HepG2 (cell line): Measurements from ENCODE around the gene PDE4D. TPM values are rescaled to one million over a fixed set of nuclear protein-coding genes. Genes with fewer than 3 reads are reported as not detected.

ENCODE experiments used
- AHDC1 ChIP-seq: sonication (generic); formaldehyde crosslinking; IDR thresholded peaks from 2 replicates; pipeline ENCODE4 v1.5.1; 2020; ENCODE audit warnings: mild to moderate bottlenecking, missing genetic modification reagents, borderline replicate concordance
- BHLHE40 ChIP-seq: IDR thresholded peaks from 2 replicates; pipeline ENCODE4 v1.6.1; 2011; ENCODE audit warnings: low read length, improper control_type of control experiment
- GATAD1 ChIP-seq: IDR thresholded peaks from 2 replicates; pipeline ENCODE4 v1.6.1; 2016; ENCODE audit warnings: missing genetic modification reagents, missing compliant biosample characterization
- MED1 ChIP-seq: sonication (generic); formaldehyde crosslinking; IDR thresholded peaks from 2 replicates; pipeline ENCODE4 v1.4.0; 2020; ENCODE audit warnings: missing genetic modification reagents
- MIXL1 ChIP-seq: IDR thresholded peaks from 2 replicates; pipeline ENCODE4 v1.6.1; 2016
- RAD21 ChIP-seq: fragments of 450-650 bp; formaldehyde crosslinking; IDR thresholded peaks from 2 replicates; pipeline ENCODE4 v1.5.0; 2020; ENCODE audit warnings: mild to moderate bottlenecking
- THRA ChIP-seq: sonication (generic); formaldehyde crosslinking; IDR thresholded peaks from 2 replicates; pipeline ENCODE4 v1.4.0; 2020; ENCODE audit warnings: missing genetic modification reagents, borderline replicate concordance
- ZHX1 ChIP-seq: sonication (generic); formaldehyde crosslinking; IDR thresholded peaks from 2 replicates; pipeline ENCODE4 v1.8.1; 2022; ENCODE audit warnings: low read depth, mild to moderate bottlenecking, missing genetic modification reagents
- ZNF33A ChIP-seq: sonication (generic); formaldehyde crosslinking; IDR thresholded peaks from 2 replicates; pipeline ENCODE4 v1.5.1; 2020; ENCODE audit warnings: missing genetic modification reagents, mild to moderate bottlenecking, moderate library complexity, borderline replicate concordance
- ZNF576 ChIP-seq: sonication (generic); formaldehyde crosslinking; IDR thresholded peaks from 2 replicates; pipeline ENCODE4 v1.4.0; 2020; ENCODE audit warnings: mild to moderate bottlenecking, missing genetic modification reagents
- ZNF616 ChIP-seq: sonication (generic); formaldehyde crosslinking; IDR thresholded peaks from 2 replicates; pipeline ENCODE4 v1.5.0; 2020; ENCODE audit warnings: low read depth, mild to moderate bottlenecking, missing genetic modification reagents
- ZSCAN5A ChIP-seq: sonication (generic); formaldehyde crosslinking; IDR thresholded peaks from 2 replicates; pipeline ENCODE4 v1.8.0; 2022; ENCODE audit warnings: mild to moderate bottlenecking, missing genetic modification reagents, borderline replicate concordance
- polyA plus RNA-seq, 8 experiments: library from polyadenylated mRNA; depleted of rRNA in 3 of 8; stranded (reverse) in 7 of 8; unstranded in 1 of 8; fragments of >200 nt; fragmentation: Illumina TruSeq in 4 of 8; extraction: Trizol in 4 of 8; gene quantifications; 2 replicates each; pipeline versions ENCODE4 v1.2.1 to v1.2.3, GENCODE V29; 2011 to 2016; ENCODE audit warnings: low read depth in 4 of 8, missing spikeins in 1 of 8, mixed read lengths in 1 of 8; ENCODE audit not compliant: insufficient read depth in 1 of 8
- total RNA-seq, 5 experiments: library from RNA; depleted of rRNA; stranded (reverse); fragments of >200 nt; fragmentation: Illumina TruSeq; extraction: Trizol; gene quantifications; 2 replicates each; pipeline ENCODE4 v1.2.3, GENCODE V29; 2016; ENCODE audit warnings: low read depth in 1 of 5

The PDE4D gene
- total and polyA plus RNA-seq, 2 of the 13 experiments (the other 11 are each of a cell fraction or from before 2014, with no cell fraction given) = 7.0 to 12.2 TPM

- no peak for TF ChIP-seq ZNF576 (CRISPR knock-in tag)
- TF ChIP-seq BHLHE40 = no peak
- peak; percentile 43 for TF ChIP-seq RAD21 (CRISPR knock-in tag)
- TF ChIP-seq GATAD1 (CRISPR knock-in tag) = no peak
- no peak for TF ChIP-seq ZHX1 (CRISPR knock-in tag)
- no peak for TF ChIP-seq ZNF33A
- no peak for TF ChIP-seq ZNF616
- no peak for TF ChIP-seq THRA (CRISPR knock-in tag)
- peak; percentile 39; the same call in 1 of the 2 replicates for TF ChIP-seq MIXL1
- TF ChIP-seq ZSCAN5A (CRISPR knock-in tag) = peak; percentile 26; the same call in 1 of the 2 replicates
- 0 out of 2 replicates have a peak, but pooled peaks have one; percentile 43 for TF ChIP-seq MED1 (CRISPR knock-in tag)
- no peak for TF ChIP-seq AHDC1 (CRISPR knock-in tag)
Measured at GRCh38 chr5:59034498-59035186, 858.9 kb downstream of the PDE4D start (continued).
